ENCODE data around the gene CAGE1. TPM values are rescaled to one million over a fixed set of nuclear protein-coding genes. Genes with fewer than 3 reads are reported as not detected.
A peak's percentile ranks its signal among the peaks of the same experiment; 100 is the strongest.

CAGE1 gene
- polyA plus RNA-seq (2013, experiment 1 of 2) = not detected
- not detected for polyA plus RNA-seq (2013, experiment 2 of 2)

DNA sequence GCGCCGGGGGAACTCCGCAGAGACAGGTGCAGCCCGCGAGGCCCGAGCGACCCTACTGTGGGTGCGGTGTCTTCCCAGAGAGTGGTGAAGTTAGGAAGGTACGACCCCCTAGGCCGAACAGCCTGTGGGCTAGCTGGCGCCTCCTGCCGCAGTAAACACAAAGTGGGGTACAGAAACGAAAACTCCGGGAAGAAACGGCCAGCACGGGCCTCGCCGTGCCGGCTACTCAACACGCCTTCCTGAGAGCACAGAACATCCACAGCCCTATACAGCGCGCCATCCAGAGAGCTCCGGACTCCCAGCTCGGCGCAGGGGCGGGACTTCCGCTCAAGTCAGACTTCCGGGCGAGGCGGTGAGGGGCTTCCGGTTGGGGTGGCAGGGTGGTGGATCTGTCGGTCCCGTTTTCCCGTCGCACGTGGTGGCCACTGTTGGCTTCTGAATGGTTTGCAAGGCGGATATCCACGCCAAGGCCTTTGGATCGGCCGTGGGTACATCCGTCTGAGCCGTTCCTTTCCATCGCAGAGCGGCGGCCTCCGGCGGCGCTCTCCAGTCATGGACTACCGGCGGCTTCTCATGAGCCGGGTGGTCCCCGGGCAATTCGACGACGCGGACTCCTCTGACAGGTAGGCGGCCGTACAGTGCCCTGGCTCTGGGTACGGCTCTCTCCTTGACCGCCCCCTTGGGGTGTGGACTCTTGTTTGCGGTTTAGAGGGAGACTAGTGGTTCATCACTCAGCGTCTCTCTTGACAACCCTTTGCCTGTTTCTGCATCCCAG lies at the start of gene CAGE1, which contains the start of gene RIOK1:
Gene CAGE1 (minus strand): TSS at position 292 of the 775 bp plus-strand sequence. CDS start 2,569 bp downstream, outside the sequence.
Gene RIOK1 (plus strand): TSS at position 358 of the 775 bp plus-strand sequence. CDS start 195 bp downstream, at position 553.
- WGBS, 2 experiments (ENCODE audit: insufficient coverage in 2 of 2) = 0% methylated on average over 46 to 57 of the region's 62 CpGs
- peaks cover 24% of the 10 kb centered on the region for H3K36me3 ChIP-seq (ENCODE audit: control insufficient read depth, insufficient read depth, low read length)
- H3K4me3 ChIP-seq (ENCODE audit: extremely low read depth, insufficient read depth, low read length, poor library complexity, severe bottlenecking) = peak within 1 kb of the TSS; percentile 74
- H3K9me3 ChIP-seq (ENCODE audit: control insufficient read depth, low read length) = no peaks in the 10 kb centered on the region
- H3K27ac ChIP-seq (ENCODE audit: low read depth, low read length, severe bottlenecking) = peak within 1 kb of the TSS; percentile 73
- H3K4me1 ChIP-seq (ENCODE audit: control insufficient read depth, insufficient read depth, low read length, poor library complexity, severe bottlenecking) = peaks cover 7% of the 10 kb centered on the region

DNA sequence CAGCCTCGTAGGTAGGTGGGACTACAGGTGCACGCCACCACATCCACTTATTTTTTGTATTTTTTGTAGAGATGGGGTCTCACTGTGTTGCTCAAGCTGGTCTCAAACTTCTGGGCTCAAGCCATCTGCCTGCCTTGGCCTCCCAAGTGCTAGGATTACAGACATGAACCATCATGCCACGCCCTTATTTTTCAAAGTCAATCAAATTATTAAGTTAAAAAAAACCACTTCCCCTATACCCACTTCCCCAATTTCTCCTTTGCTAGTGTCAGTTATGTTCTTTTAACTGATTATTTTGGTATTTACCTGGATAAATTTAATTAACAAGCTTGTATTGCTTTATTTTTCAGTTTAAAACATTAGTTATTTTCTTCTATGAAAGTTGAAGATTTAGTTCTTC lies 49.7 kb upstream of the CAGE1 start:
- Histone ChIP-seq H3K27ac (ENCODE audit: low read depth, low read length, severe bottlenecking) (no peak overlapping the region), H3K4me1 (ENCODE audit: control insufficient read depth, insufficient read depth, low read length, poor library complexity, severe bottlenecking) (no peaks in the 10 kb centered on the region), H3K9me3 (ENCODE audit: control insufficient read depth, low read length) (no peaks in the 10 kb centered on the region), H3K36me3 (ENCODE audit: control insufficient read depth, insufficient read depth, low read length) (no peaks in the 10 kb centered on the region), H3K4me3 (ENCODE audit: extremely low read depth, insufficient read depth, low read length, poor library complexity, severe bottlenecking) (no peak overlapping the region)
- 80 to 83% methylated on average over 1 of the region's 3 CpGs for WGBS, 2 experiments (ENCODE audit: insufficient coverage in 2 of 2)

DNA sequence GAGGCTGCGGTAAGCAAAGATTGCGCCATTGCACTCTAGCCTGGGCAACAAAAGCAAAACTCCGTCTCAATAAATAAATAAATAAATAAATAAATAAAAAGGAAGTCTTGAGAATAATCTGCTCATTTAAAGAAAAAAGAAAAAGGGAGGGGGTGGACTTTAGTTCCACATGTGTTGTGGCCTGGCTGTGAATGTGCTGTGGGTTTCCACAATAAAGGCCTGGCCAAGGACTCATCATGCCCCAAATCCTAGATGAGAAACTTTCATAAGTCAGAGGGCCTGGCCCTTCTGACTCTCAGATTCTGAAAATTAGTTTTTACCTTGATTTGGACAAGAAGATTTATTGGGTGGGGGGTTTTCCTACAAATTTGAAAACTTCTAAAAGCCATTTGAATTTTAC lies 48.5 kb upstream of the CAGE1 start:
- H3K4me1 ChIP-seq (ENCODE audit: control insufficient read depth, insufficient read depth, low read length, poor library complexity, severe bottlenecking) = no peaks in the 10 kb centered on the region
- H3K4me3 ChIP-seq (ENCODE audit: extremely low read depth, insufficient read depth, low read length, poor library complexity, severe bottlenecking) = no peak overlapping the region
- no peaks in the 10 kb centered on the region for H3K9me3 ChIP-seq (ENCODE audit: control insufficient read depth, low read length)
- H3K27ac ChIP-seq (ENCODE audit: low read depth, low read length, severe bottlenecking) = no peak overlapping the region
- no peaks in the 10 kb centered on the region for H3K36me3 ChIP-seq (ENCODE audit: control insufficient read depth, insufficient read depth, low read length)
- WGBS, 2 experiments (ENCODE audit: insufficient coverage in 2 of 2) = no CpG with 5 or more reads among the region's 3 CpGs

DNA sequence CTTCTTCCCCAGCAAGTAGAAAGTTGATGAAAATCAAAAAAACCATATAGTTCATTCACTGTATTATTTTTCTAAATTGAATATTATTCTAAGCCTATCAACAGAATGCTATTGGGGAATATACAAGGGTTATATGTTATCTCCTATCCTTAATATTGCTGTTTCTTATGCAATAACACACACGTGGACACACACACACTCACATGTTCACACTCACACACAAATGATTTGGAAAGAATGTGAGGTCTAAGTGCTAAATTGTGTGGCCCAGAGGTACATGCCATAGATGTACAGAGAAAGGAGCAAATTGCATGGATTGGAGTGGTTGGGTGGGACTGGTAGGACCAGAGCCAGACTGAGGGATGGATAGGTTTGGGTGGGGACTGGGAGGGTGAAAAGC lies 45.1 kb upstream of the CAGE1 start:
- Histone ChIP-seq H3K4me3 (ENCODE audit: extremely low read depth, insufficient read depth, low read length, poor library complexity, severe bottlenecking) (no peak overlapping the region), H3K27ac (ENCODE audit: low read depth, low read length, severe bottlenecking) (no peak overlapping the region), H3K4me1 (ENCODE audit: control insufficient read depth, insufficient read depth, low read length, poor library complexity, severe bottlenecking) (no peaks in the 10 kb centered on the region), H3K9me3 (ENCODE audit: control insufficient read depth, low read length) (no peaks in the 10 kb centered on the region), H3K36me3 (ENCODE audit: control insufficient read depth, insufficient read depth, low read length) (no peaks in the 10 kb centered on the region)
- no CpG with 5 or more reads among the region's 1 CpG for WGBS, 2 experiments (ENCODE audit: insufficient coverage in 2 of 2)

DNA sequence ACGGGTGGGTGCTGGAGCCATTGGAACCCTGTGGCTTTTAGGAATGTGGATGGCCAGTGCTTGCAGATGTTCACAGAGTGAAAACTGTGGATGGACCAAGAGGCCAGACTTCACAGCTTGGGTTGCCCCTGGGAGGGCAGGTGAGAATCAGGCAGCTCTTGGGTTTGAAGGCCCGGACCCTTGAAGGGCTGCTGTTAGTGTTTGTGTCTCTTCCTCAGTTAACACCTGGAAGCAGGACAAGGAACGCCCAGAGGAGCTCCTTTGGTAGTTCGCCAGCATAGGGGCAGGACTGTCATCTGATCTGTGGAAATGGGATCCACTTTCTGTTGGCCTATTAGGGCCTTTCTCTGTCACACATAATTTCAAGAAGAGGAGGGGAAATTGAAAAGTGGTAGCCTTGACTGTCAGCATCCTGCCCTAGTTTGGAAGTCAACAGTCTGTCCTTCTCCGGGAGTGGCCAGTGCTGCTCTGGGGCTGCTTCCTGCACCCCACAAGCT lies 43.6 kb upstream of the CAGE1 start:
- no peaks in the 10 kb centered on the region for H3K36me3 ChIP-seq (ENCODE audit: control insufficient read depth, insufficient read depth, low read length)
- 90 to 96% methylated on average over 5 of the region's 5 CpGs for WGBS, 2 experiments (ENCODE audit: insufficient coverage in 2 of 2)
- no peaks in the 10 kb centered on the region for H3K4me1 ChIP-seq (ENCODE audit: control insufficient read depth, insufficient read depth, low read length, poor library complexity, severe bottlenecking)
- H3K4me3 ChIP-seq (ENCODE audit: extremely low read depth, insufficient read depth, low read length, poor library complexity, severe bottlenecking) = no peak overlapping the region
- H3K9me3 ChIP-seq (ENCODE audit: control insufficient read depth, low read length) = no peaks in the 10 kb centered on the region
- H3K27ac ChIP-seq (ENCODE audit: low read depth, low read length, severe bottlenecking) = no peak overlapping the region

DNA sequence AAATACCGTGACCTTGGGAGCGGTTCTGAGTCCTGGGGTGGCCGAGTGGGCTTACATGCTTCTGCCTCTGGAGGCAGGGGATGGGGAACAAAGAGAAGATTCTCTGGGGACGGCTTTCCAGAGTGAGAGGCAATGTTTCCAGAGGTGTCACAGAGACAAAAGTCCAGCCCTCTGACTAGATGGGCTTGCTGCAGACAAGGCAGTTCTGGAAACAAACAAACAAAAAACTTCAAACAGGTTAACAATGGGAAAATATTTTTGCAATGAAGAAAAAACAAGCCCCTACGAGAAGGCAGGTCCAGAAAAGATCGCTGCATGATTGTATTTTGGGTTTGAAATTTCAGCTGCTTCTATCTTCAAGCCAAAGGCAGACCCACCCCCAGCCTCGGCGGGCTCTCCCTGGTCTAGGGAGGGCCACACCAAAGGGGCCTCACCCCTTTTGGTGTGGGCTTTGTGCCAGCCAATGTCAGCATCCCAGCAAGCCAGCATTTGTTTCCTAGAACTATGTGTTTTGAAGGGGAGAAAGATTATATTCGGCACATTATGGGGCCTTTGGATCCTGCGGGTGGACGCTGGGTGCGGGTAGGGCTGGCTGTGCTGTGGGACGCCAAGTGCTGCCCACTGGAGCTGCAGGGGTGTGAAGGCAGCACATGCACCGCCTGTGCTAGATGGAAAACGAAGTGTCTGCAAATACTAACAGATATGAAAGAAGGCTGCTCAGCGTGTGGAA lies 43.0 kb upstream of the CAGE1 start:
- Histone ChIP-seq H3K4me1 (ENCODE audit: control insufficient read depth, insufficient read depth, low read length, poor library complexity, severe bottlenecking) (no peaks in the 10 kb centered on the region), H3K4me3 (ENCODE audit: extremely low read depth, insufficient read depth, low read length, poor library complexity, severe bottlenecking) (no peak overlapping the region), H3K36me3 (ENCODE audit: control insufficient read depth, insufficient read depth, low read length) (no peaks in the 10 kb centered on the region), H3K27ac (ENCODE audit: low read depth, low read length, severe bottlenecking) (no peak overlapping the region), H3K9me3 (ENCODE audit: control insufficient read depth, low read length) (no peaks in the 10 kb centered on the region)
- WGBS, 2 experiments (ENCODE audit: insufficient coverage in 2 of 2) = 86 to 97% methylated on average over 11 to 12 of the region's 16 CpGs

DNA sequence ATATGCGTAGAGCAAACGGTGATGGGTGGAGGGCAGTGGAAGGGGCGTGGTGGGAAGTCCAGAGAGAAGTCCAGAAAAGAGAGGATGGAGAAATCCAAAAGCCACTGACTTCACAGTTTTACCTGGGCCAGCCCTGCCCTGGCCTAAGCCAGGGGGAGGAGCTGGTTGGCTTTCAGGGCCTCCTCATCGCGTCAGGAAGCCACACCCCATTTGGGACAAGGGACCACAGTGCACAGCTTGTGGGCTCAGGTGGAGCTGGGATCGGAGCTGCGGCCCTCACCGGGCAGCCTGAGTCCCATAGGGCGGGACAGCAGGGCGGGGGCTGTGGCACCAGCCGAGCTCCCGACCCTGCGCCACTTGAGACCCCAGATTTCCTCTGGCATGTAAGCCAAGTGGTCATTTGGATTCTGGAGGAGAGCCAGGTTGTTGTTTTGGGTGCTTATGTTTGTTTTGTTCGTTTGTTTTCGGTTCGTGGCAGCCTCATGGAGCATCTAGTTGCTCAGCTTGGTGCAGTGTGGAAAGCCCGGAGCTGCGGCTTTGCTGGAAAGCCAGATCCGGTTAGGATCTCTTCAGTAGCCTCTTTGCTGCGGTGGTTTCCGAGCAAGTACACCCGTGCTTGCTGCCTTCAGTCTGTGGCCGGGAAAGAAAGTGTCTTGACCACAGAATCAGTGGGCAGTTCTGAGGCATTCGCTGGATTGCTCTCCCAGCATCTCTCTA lies 42.3 kb upstream of the CAGE1 start:
- Histone ChIP-seq H3K4me3 (ENCODE audit: extremely low read depth, insufficient read depth, low read length, poor library complexity, severe bottlenecking) (no peak overlapping the region), H3K4me1 (ENCODE audit: control insufficient read depth, insufficient read depth, low read length, poor library complexity, severe bottlenecking) (no peaks in the 10 kb centered on the region), H3K9me3 (ENCODE audit: control insufficient read depth, low read length) (no peaks in the 10 kb centered on the region), H3K36me3 (ENCODE audit: control insufficient read depth, insufficient read depth, low read length) (no peaks in the 10 kb centered on the region), H3K27ac (ENCODE audit: low read depth, low read length, severe bottlenecking) (no peak overlapping the region)
- WGBS, 2 experiments (ENCODE audit: insufficient coverage in 2 of 2) = 86 to 87% methylated on average over 17 to 19 of the region's 24 CpGs

DNA sequence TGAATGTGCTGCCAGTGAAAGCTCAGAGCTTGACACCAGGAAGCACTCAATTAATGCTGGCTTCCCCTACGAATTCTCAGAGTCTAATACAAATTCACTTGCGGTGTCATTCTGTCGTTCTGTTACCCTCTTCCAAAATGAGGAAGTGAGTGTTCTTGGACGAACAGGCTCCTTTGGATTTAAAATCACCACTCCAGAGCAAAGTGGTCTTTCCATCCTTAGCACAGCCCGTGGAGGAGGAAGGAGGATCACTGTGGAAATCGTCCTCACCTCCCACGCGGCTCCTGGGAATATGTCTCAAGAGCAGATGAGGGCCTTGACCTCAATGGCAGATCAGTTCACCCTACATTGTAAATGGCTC lies 41.8 kb upstream of the CAGE1 start:
- H3K4me1 ChIP-seq (ENCODE audit: control insufficient read depth, insufficient read depth, low read length, poor library complexity, severe bottlenecking) = no peaks in the 10 kb centered on the region
- 90 to 91% methylated on average over 2 to 7 of the region's 8 CpGs for WGBS, 2 experiments (ENCODE audit: insufficient coverage in 2 of 2)
- H3K4me3 ChIP-seq (ENCODE audit: extremely low read depth, insufficient read depth, low read length, poor library complexity, severe bottlenecking) = no peak overlapping the region
- H3K27ac ChIP-seq (ENCODE audit: low read depth, low read length, severe bottlenecking) = no peak overlapping the region
- no peaks in the 10 kb centered on the region for H3K36me3 ChIP-seq (ENCODE audit: control insufficient read depth, insufficient read depth, low read length)
- no peaks in the 10 kb centered on the region for H3K9me3 ChIP-seq (ENCODE audit: control insufficient read depth, low read length)

DNA sequence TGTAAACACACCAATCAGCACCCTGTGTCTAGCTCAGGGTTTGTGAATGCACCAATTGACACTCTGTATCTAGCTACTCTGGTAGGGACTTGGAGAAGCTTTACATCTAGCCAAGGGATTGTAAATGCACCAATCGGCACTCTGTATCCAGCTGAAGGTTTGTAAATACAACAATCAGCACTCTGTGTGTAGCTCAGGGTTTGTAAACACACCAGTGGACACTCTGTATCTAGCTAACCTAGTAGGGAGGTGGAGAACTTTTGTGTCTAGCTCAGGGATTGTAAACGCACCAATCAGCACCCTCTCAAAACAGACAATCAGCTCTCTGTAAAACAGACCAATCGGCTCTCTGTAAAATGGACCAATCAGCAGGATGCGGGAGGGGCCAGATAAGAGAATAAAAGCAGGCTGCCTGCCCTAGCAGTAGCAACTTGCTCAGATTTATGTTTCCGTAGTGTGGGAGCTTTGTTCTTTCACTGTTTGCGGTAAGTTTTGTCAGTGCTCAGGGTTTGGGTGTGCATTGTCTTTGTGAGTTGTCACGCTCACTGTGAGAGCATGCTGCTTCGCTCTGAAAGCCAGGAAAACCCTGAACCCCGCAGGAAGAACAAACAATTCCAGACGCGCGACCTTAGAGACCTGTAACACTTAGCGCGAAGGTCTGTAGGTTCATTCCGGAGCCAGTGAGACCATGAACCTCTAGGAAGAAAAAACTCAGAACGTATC lies 37.1 kb upstream of the CAGE1 start:
- Histone ChIP-seq H3K4me1 (ENCODE audit: control insufficient read depth, insufficient read depth, low read length, poor library complexity, severe bottlenecking) (no peaks in the 10 kb centered on the region), H3K9me3 (ENCODE audit: control insufficient read depth, low read length) (no peaks in the 10 kb centered on the region), H3K4me3 (ENCODE audit: extremely low read depth, insufficient read depth, low read length, poor library complexity, severe bottlenecking) (no peak overlapping the region), H3K36me3 (ENCODE audit: control insufficient read depth, insufficient read depth, low read length) (no peaks in the 10 kb centered on the region), H3K27ac (ENCODE audit: low read depth, low read length, severe bottlenecking) (peak overlapping the region; percentile 6)
- 97% methylated on average over 14 to 16 of the region's 16 CpGs for WGBS, 2 experiments (ENCODE audit: insufficient coverage in 2 of 2)

DNA sequence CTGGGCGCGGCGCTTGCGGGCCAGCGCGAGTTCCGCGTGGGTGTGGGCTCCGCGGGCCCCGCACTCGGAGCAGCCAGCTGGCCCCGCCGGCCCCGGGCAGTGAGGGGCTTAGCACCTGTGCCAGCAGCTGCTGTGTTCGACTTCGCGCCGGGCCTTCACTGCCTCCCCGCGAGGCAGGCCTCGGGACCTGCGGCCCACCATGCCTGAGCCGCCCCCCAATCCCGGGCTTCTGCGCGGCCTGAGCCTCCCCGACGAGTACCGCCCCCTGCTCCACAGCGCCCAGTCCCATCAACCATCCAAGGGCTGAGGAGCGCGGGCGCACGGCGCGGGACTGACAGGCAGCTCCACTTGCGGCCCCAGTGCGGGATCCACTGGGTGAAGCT lies 36.3 kb upstream of the CAGE1 start:
- 97 to 99% methylated on average over 16 to 33 of the region's 39 CpGs for WGBS, 2 experiments (ENCODE audit: insufficient coverage in 2 of 2)
- H3K9me3 ChIP-seq (ENCODE audit: control insufficient read depth, low read length) = no peaks in the 10 kb centered on the region
- H3K4me3 ChIP-seq (ENCODE audit: extremely low read depth, insufficient read depth, low read length, poor library complexity, severe bottlenecking) = no peak overlapping the region
- no peaks in the 10 kb centered on the region for H3K36me3 ChIP-seq (ENCODE audit: control insufficient read depth, insufficient read depth, low read length)
- H3K4me1 ChIP-seq (ENCODE audit: control insufficient read depth, insufficient read depth, low read length, poor library complexity, severe bottlenecking) = no peaks in the 10 kb centered on the region
- no peak overlapping the region for H3K27ac ChIP-seq (ENCODE audit: low read depth, low read length, severe bottlenecking)
